GM21423 (cell line): ENCODE data around the gene HSD11B1L.
"Not testable (repeated sequence)": the region's sequence is repeated elsewhere in the genome, so short reads cannot be mapped to it uniquely, and the experiment has no call there.

Source experiments
- ATAC-seq: cut with Tn5 transposase; IDR thresholded peaks from one replicate; pipeline ENCODE4 v1.9.1; 2021; ENCODE audit warnings: mild to moderate bottlenecking, moderate library complexity; ENCODE audit not compliant: unreplicated experiment

Gene HSD11B1L

GRCh38 chr19:5697890-5698634, 17.2 kb downstream of the HSD11B1L start:
- no peak for ATAC-seq

GRCh38 chr19:5698635-5699422, 18.0 kb downstream of the HSD11B1L start:
- ATAC-seq: no peak

- no peak for ATAC-seq
Measured at GRCh38 chr19:5700455-5701092, 19.7 kb downstream of the HSD11B1L start.

GRCh38 chr19:5702053-5702410, 21.2 kb downstream of the HSD11B1L start:
- ATAC-seq: not testable (repeated sequence)

- ATAC-seq: no peak
Measured at GRCh38 chr19:5703819-5704818, 23.3 kb downstream of the HSD11B1L start.

GRCh38 chr19:5705552-5705951, 24.7 kb downstream of the HSD11B1L start:
- no peak for ATAC-seq

- ATAC-seq: no peak
Measured at GRCh38 chr19:5706876-5707573, 26.2 kb downstream of the HSD11B1L start.

GRCh38 chr19:5707576-5708575, 27.0 kb downstream of the HSD11B1L start:
- ATAC-seq: no peak

- ATAC-seq: no peak
Measured at GRCh38 chr19:5711025-5711424, 30.2 kb downstream of the HSD11B1L start.

GRCh38 chr19:5711713-5712161, 30.9 kb downstream of the HSD11B1L start:
- no peak for ATAC-seq

- ATAC-seq: no peak
Measured at GRCh38 chr19:5713228-5713627, 32.4 kb downstream of the HSD11B1L start.

- no peak for ATAC-seq
Measured at GRCh38 chr19:5714816-5715215, 34.0 kb downstream of the HSD11B1L start.

- no peak for ATAC-seq
Measured at GRCh38 chr19:5717215-5717935, 36.5 kb downstream of the HSD11B1L start.

GRCh38 chr19:5718037-5718578, 37.3 kb downstream of the HSD11B1L start:
- no peak for ATAC-seq

GRCh38 chr19:5718579-5719273, 37.9 kb downstream of the HSD11B1L start:
- ATAC-seq: no peak

GRCh38 chr19:5719274-5719960, 38.6 kb downstream of the HSD11B1L start:
- ATAC-seq: peak; percentile 0
